Stomach (tissue), 4 donors: ENCODE results near the gene GPR150.

ENCODE experiments used
- CTCF ChIP-seq, 7 experiments: fragments of 450-650 bp in 4 of 7; fragments of 200-600 bp in 3 of 7; sonication (generic) in 3 of 7; IDR thresholded peaks; one replicate each; pipeline ENCODE4 v1.5.1; 2016 to 2019; ENCODE audit warnings: antibody characterized with exemption in 7 of 7, control low read depth in 2 of 7, mild to moderate bottlenecking in 1 of 7
- POLR2A ChIP-seq, 4 donors: fragments of 450-650 bp; IDR thresholded peaks; one replicate each; pipeline ENCODE4 v1.6.1; 2016; ENCODE audit warnings: antibody characterized with exemption in 4 of 4, control low read depth in 2 of 4, mild to moderate bottlenecking in 1 of 4, moderate library complexity in 1 of 4

GRCh38 chr5:95619514-95620029 lies 315 bp upstream of the GPR150 start:
- TF ChIP-seq POLR2A (IDR thresholded peaks at IDR 0.05) (no peak), CTCF (IDR thresholded peaks at IDR 0.05) (no peak)
